H1 (cell line): Measurements from ENCODE around the gene SHROOM3.

Experiments used
- CTCF ChIP-seq, 3 experiments: IDR thresholded peaks; 1 replicate in 2 of 3; 2 replicates in 1 of 3; pipeline versions ENCODE4 v1.5.1 to v1.6.1; 2011; ENCODE audit warnings: low read length in 3 of 3, mild to moderate bottlenecking in 3 of 3, inconsistent platforms in 2 of 3, low read depth in 1 of 3, moderate library complexity in 1 of 3; ENCODE audit not compliant: insufficient read depth in 1 of 3; ENCODE audit errors: control extremely low read depth in 1 of 3
- NRF1 ChIP-seq: IDR thresholded peaks from 2 replicates; pipeline ENCODE4 v1.6.1; 2011; ENCODE audit warnings: mild to moderate bottlenecking, low read depth, low read length, improper control_type of control experiment
- POLR2AphosphoS5 ChIP-seq: IDR thresholded peaks from 2 replicates; pipeline ENCODE4 v1.6.1; 2011; ENCODE audit warnings: low read depth, low read length
- RAD21 ChIP-seq, 2 experiments: IDR thresholded peaks in 1 of 2; conservative IDR thresholded peaks in 1 of 2; 2 replicates each; pipeline ENCODE4 v1.6.1; 2011; ENCODE audit warnings: low read depth in 2 of 2, low read length in 2 of 2, improper control_type of control experiment in 1 of 2, inconsistent platforms in 1 of 2, mild to moderate bottlenecking in 1 of 2, moderate library complexity in 1 of 2

- no peak for TF ChIP-seq POLR2AphosphoS5
- no peak for TF ChIP-seq RAD21 (IDR thresholded peaks at IDR 0.05 in 1 of 2, conservative IDR thresholded peaks at IDR 0.05 in 1 of 2; ENCODE audit: low read depth in 2 of 2, low read length in 2 of 2)
- TF ChIP-seq CTCF (IDR thresholded peaks at IDR 0.05; ENCODE audit: control extremely low read depth in 1 of 3, insufficient read depth in 1 of 3, low read depth in 1 of 3, low read length in 3 of 3): no peak
- TF ChIP-seq NRF1: no peak
Measured at GRCh38 chr4:76546759-76547742, 112.0 kb downstream of the SHROOM3 start.
